OCI-LY3 (cell line): ENCODE measurements around the gene STK33.

Source experiments
- H2AFZ ChIP-seq: fragments of 200-600, 300-600 bp; shearing (Covaris generic); 2 replicates; pipeline ENCODE4 v1.6.0; 2014; ENCODE audit warnings: antibody characterized with exemption, low read depth, low read length
- H3K27ac ChIP-seq: fragments of 200-600, 300-600 bp; sonication (generic); 2 replicates; pipeline ENCODE4 v1.5.1; 2014; ENCODE audit warnings: mild to moderate bottlenecking, low read length, moderate library complexity, mixed read lengths
- H3K27me3 ChIP-seq: fragments of 200-600, 300-600 bp; sonication (generic); 2 replicates; pipeline ENCODE4 v1.6.1; 2014; ENCODE audit warnings: low read depth, low read length, mixed read lengths
- H3K36me3 ChIP-seq: fragments of 200-600, 300-600 bp; sonication (generic); replicated peaks from 2 replicates; pipeline ENCODE3; 2014; ENCODE audit warnings: low read depth, low read length, mixed read lengths
- H3K4me1 ChIP-seq: fragments of 300-600, 200-600 bp; sonication (generic); 2 replicates; pipeline ENCODE4 v1.6.1; 2014; ENCODE audit warnings: low read length, mixed read lengths
- H3K4me2 ChIP-seq: fragments of 200-600, 300-600 bp; sonication (generic); 2 replicates; pipeline ENCODE4 v1.6.1; 2014; ENCODE audit warnings: low read length, mixed read lengths
- H3K4me3 ChIP-seq: fragments of 300-600, 200-600 bp; sonication (generic); 2 replicates; pipeline ENCODE4 v1.5.1; 2014; ENCODE audit warnings: antibody characterized with exemption, mild to moderate bottlenecking, low read length, moderate library complexity
- H3K79me2 ChIP-seq: fragments of 300-600, 200-600 bp; shearing (Covaris generic); 2 replicates; pipeline ENCODE4 v1.6.1; 2014; ENCODE audit warnings: mild to moderate bottlenecking, low read length, mixed read lengths
- H3K9ac ChIP-seq: fragments of 300-600, 200-600 bp; shearing (Covaris generic); 2 replicates; pipeline ENCODE4 v1.6.0; 2014; ENCODE audit warnings: mild to moderate bottlenecking, low read length, moderate library complexity
- H3K9me3 ChIP-seq: fragments of 200-600, 300-600 bp; shearing (Covaris generic); 2 replicates; pipeline ENCODE4 v1.6.1; 2014; ENCODE audit warnings: low read length, mixed read lengths; ENCODE audit not compliant: insufficient read depth
- H4K20me1 ChIP-seq: fragments of 200-600, 300-600 bp; sonication (generic); 2 replicates; pipeline ENCODE4 v1.6.1; 2016; ENCODE audit warnings: low read length, mixed read lengths; ENCODE audit not compliant: insufficient read depth
- CTCF ChIP-seq: fragments of 200-600, 300-600 bp; sonication (generic); IDR thresholded peaks from 2 replicates; pipeline ENCODE4 v1.5.1; 2014; ENCODE audit warnings: antibody characterized with exemption, low read length, low read depth
- EZH2phosphoT487 ChIP-seq: fragments of 200-600 bp; shearing (Covaris generic); IDR thresholded peaks from 2 replicates; pipeline ENCODE4 v1.6.1; 2018; ENCODE audit warnings: antibody characterized with exemption, mixed run types, low read depth

STK33 gene

GRCh38 chr11:8566613-8567210 lies 27.3 kb downstream of the STK33 start:
- H3K9ac ChIP-seq: no peak overlapping the region
- no peak overlapping the region for H3K27ac ChIP-seq
- TF ChIP-seq EZH2phosphoT487: no peak
- peak; percentile 77 for TF ChIP-seq CTCF
- no peak overlapping the region for H3K4me3 ChIP-seq
- no peaks in the 10 kb centered on the region; the same call in 1 of the 2 replicates for H3K79me2 ChIP-seq
- no peak overlapping the region for H3K4me2 ChIP-seq
- no peak overlapping the region for H2AFZ ChIP-seq
- H3K36me3 ChIP-seq: peaks cover 3% of the 10 kb centered on the region
- no peaks in the 10 kb centered on the region for H3K27me3 ChIP-seq
- no peaks in the 10 kb centered on the region for H3K9me3 ChIP-seq
- peaks cover 3% of the 10 kb centered on the region; the same call in 1 of the 2 replicates for H4K20me1 ChIP-seq
- peaks cover 25% of the 10 kb centered on the region for H3K4me1 ChIP-seq

GRCh38 chr11:8564526-8564925 lies 29.5 kb downstream of the STK33 start:
- no peak overlapping the region for H3K4me3 ChIP-seq
- H3K9ac ChIP-seq: no peak overlapping the region
- no peaks in the 10 kb centered on the region for H3K9me3 ChIP-seq
- peak; percentile 37 for TF ChIP-seq CTCF
- no peak for TF ChIP-seq EZH2phosphoT487
- H3K4me1 ChIP-seq: peaks cover 25% of the 10 kb centered on the region
- H3K79me2 ChIP-seq: no peaks in the 10 kb centered on the region; the same call in 1 of the 2 replicates
- no peak overlapping the region for H2AFZ ChIP-seq
- H3K4me2 ChIP-seq: 0 out of 2 replicates have a peak overlapping the region, but pooled peaks have one; percentile 12
- no peaks in the 10 kb centered on the region for H3K27me3 ChIP-seq
- 0 out of 2 replicates have a peak, but pooled peaks cover 3% of the 10 kb centered on the region for H4K20me1 ChIP-seq
- no peak overlapping the region for H3K27ac ChIP-seq
- peaks cover 5% of the 10 kb centered on the region for H3K36me3 ChIP-seq

- no peak overlapping the region for H2AFZ ChIP-seq
- peaks cover 5% of the 10 kb centered on the region for H3K36me3 ChIP-seq
- H3K4me1 ChIP-seq: peaks cover 10% of the 10 kb centered on the region
- no peak overlapping the region for H3K4me3 ChIP-seq
- no peaks in the 10 kb centered on the region for H3K27me3 ChIP-seq
- H3K9me3 ChIP-seq: no peaks in the 10 kb centered on the region
- H3K27ac ChIP-seq: no peak overlapping the region
- no peaks in the 10 kb centered on the region for H3K79me2 ChIP-seq
- no peak overlapping the region for H3K4me2 ChIP-seq
- H4K20me1 ChIP-seq: 0 out of 2 replicates have a peak, but pooled peaks cover 3% of the 10 kb centered on the region
- H3K9ac ChIP-seq: no peak overlapping the region
- TF ChIP-seq EZH2phosphoT487: no peak
- no peak for TF ChIP-seq CTCF
These were observed 32.6 kb downstream of the STK33 start for GRCh38 chr11:8561461-8561860.

GRCh38 chr11:8558436-8558835 lies 35.6 kb downstream of the STK33 start:
- Histone ChIP-seq H3K79me2 (no peaks in the 10 kb centered on the region), H3K9me3 (no peaks in the 10 kb centered on the region), H2AFZ (no peak overlapping the region), H3K27ac (no peak overlapping the region), H3K36me3 (peaks cover 5% of the 10 kb centered on the region), H3K9ac (no peak overlapping the region), H3K4me1 (no peaks in the 10 kb centered on the region), H3K4me3 (no peak overlapping the region), H3K4me2 (no peak overlapping the region), H4K20me1 (no peaks in the 10 kb centered on the region), H3K27me3 (no peaks in the 10 kb centered on the region)
- TF ChIP-seq CTCF (no peak), EZH2phosphoT487 (no peak)
